Measurements from ENCODE around the gene SLC49A4. TPM values are rescaled to one million over a fixed set of nuclear protein-coding genes. Genes with fewer than 3 reads are reported as not detected.

Gene SLC49A4
- total and polyA plus RNA-seq, 5 donors = 13.4 to 26.8 (median 20.2) TPM

GRCh38 chr3:122890077-122890719 is 95.3 kb downstream of the SLC49A4 start:
- intact Hi-C loops (cut with DNase I) = no loop called here
- DNase-seq = peak; percentile 69 to 85 (median 80)
- H3K4me3 ChIP-seq (ENCODE audit: low read length) = no peak overlapping the region
- no peaks in the 10 kb centered on the region for H3K9me3 ChIP-seq (ENCODE audit: control insufficient read depth, low read length)
- peaks cover 3% of the 10 kb centered on the region for H3K4me1 ChIP-seq (ENCODE audit: control insufficient read depth, insufficient read depth, low read length)
- ATAC-seq = peak; percentile 88 to 93
- 15% methylated on average over 6 of the region's 6 CpGs for WGBS
- no peaks in the 10 kb centered on the region for H3K27me3 ChIP-seq (ENCODE audit: control insufficient read depth, insufficient read depth)
- no peak overlapping the region for H3K27ac ChIP-seq (ENCODE audit: low read length)

GRCh38 chr3:122890720-122891220 is 95.9 kb downstream of the SLC49A4 start:
- Histone ChIP-seq H3K4me1 (ENCODE audit: control insufficient read depth, insufficient read depth, low read length) (peaks cover 3% of the 10 kb centered on the region), H3K27me3 (ENCODE audit: control insufficient read depth, insufficient read depth) (no peaks in the 10 kb centered on the region), H3K4me3 (ENCODE audit: low read length) (no peak overlapping the region), H3K27ac (ENCODE audit: low read length) (no peak overlapping the region), H3K9me3 (ENCODE audit: control insufficient read depth, low read length) (no peaks in the 10 kb centered on the region)
- intact Hi-C loops (cut with DNase I) = no loop called here
- no peak for DNase-seq
- WGBS = 73% methylated on average over 4 of the region's 4 CpGs
- no peak for ATAC-seq

- no peak overlapping the region for H3K27ac ChIP-seq (ENCODE audit: low read length)
- DNase-seq = no peak
Measured at GRCh38 chr3:122892118-122892960, 97.5 kb downstream of the SLC49A4 start.

GRCh38 chr3:122893282-122893681 is 98.4 kb downstream of the SLC49A4 start:
- no peak overlapping the region for H3K27ac ChIP-seq (ENCODE audit: low read length)
- DNase-seq = no peak
- H3K9me3 ChIP-seq (ENCODE audit: control insufficient read depth, low read length) = no peaks in the 10 kb centered on the region
- H3K4me3 ChIP-seq (ENCODE audit: low read length) = no peak overlapping the region
- no peaks in the 10 kb centered on the region for H3K27me3 ChIP-seq (ENCODE audit: control insufficient read depth, insufficient read depth)
- peaks cover 3% of the 10 kb centered on the region for H3K4me1 ChIP-seq (ENCODE audit: control insufficient read depth, insufficient read depth, low read length)
- intact Hi-C loops (cut with DNase I) = no loop called here
- WGBS = 88% methylated on average over 8 of the region's 8 CpGs
- no peak for ATAC-seq

More at GRCh38 chr3:122892118-122892960, 97.5 kb downstream of the SLC49A4 start:
- Histone ChIP-seq H3K4me3 (ENCODE audit: low read length) (no peak overlapping the region), H3K27me3 (ENCODE audit: control insufficient read depth, insufficient read depth) (no peaks in the 10 kb centered on the region), H3K4me1 (ENCODE audit: control insufficient read depth, insufficient read depth, low read length) (peaks cover 3% of the 10 kb centered on the region), H3K9me3 (ENCODE audit: control insufficient read depth, low read length) (no peaks in the 10 kb centered on the region)
- no peak for ATAC-seq
- WGBS = 93% methylated on average over 21 of the region's 21 CpGs
- intact Hi-C loops (cut with DNase I) = no loop called here

GRCh38 chr3:122893754-122894668 is 99.1 kb downstream of the SLC49A4 start:
- intact Hi-C loops (cut with DNase I) = no loop called here
- DNase-seq (no peak), ATAC-seq (peak; percentile 67 to 77)
- Histone ChIP-seq H3K27ac (ENCODE audit: low read length) (no peak overlapping the region), H3K27me3 (ENCODE audit: control insufficient read depth, insufficient read depth) (no peaks in the 10 kb centered on the region), H3K4me3 (ENCODE audit: low read length) (no peak overlapping the region), H3K9me3 (ENCODE audit: control insufficient read depth, low read length) (no peaks in the 10 kb centered on the region), H3K4me1 (ENCODE audit: control insufficient read depth, insufficient read depth, low read length) (peaks cover 3% of the 10 kb centered on the region)
- 61% methylated on average over 17 of the region's 17 CpGs for WGBS

- Histone ChIP-seq H3K9me3 (ENCODE audit: control insufficient read depth, low read length) (no peaks in the 10 kb centered on the region), H3K27ac (ENCODE audit: low read length) (no peak overlapping the region), H3K4me1 (ENCODE audit: control insufficient read depth, insufficient read depth, low read length) (peaks cover 3% of the 10 kb centered on the region), H3K27me3 (ENCODE audit: control insufficient read depth, insufficient read depth) (no peaks in the 10 kb centered on the region), H3K4me3 (ENCODE audit: low read length) (no peak overlapping the region)
- intact Hi-C loops (cut with DNase I) = no loop called here
- DNase-seq (no peak), ATAC-seq (no peak)
- 34% methylated on average over 4 of the region's 4 CpGs for WGBS
Measured at GRCh38 chr3:122898298-122898697, 103.4 kb downstream of the SLC49A4 start.

- H3K27ac ChIP-seq (ENCODE audit: low read length) = no peak overlapping the region
- H3K4me1 ChIP-seq (ENCODE audit: control insufficient read depth, insufficient read depth, low read length) = no peaks in the 10 kb centered on the region
- H3K9me3 ChIP-seq (ENCODE audit: control insufficient read depth, low read length) = no peaks in the 10 kb centered on the region
- no peak for DNase-seq
- H3K27me3 ChIP-seq (ENCODE audit: control insufficient read depth, insufficient read depth) = no peaks in the 10 kb centered on the region
- H3K4me3 ChIP-seq (ENCODE audit: low read length) = no peak overlapping the region
- no peak for ATAC-seq
- WGBS = 78% methylated on average over 2 of the region's 2 CpGs
- intact Hi-C loops (cut with DNase I) = no loop called here
Measured at GRCh38 chr3:122902326-122902725, 107.5 kb downstream of the SLC49A4 start.

GRCh38 chr3:122903171-122903570 is 108.3 kb downstream of the SLC49A4 start:
- ATAC-seq (no peak), DNase-seq (no peak)
- no peak overlapping the region for H3K4me3 ChIP-seq (ENCODE audit: low read length)
- no peaks in the 10 kb centered on the region for H3K4me1 ChIP-seq (ENCODE audit: control insufficient read depth, insufficient read depth, low read length)
- intact Hi-C loops (cut with DNase I) = no loop called here
- WGBS = 64% methylated on average over 4 of the region's 4 CpGs
- H3K27ac ChIP-seq (ENCODE audit: low read length) = no peak overlapping the region
- no peaks in the 10 kb centered on the region for H3K27me3 ChIP-seq (ENCODE audit: control insufficient read depth, insufficient read depth)
- no peaks in the 10 kb centered on the region for H3K9me3 ChIP-seq (ENCODE audit: control insufficient read depth, low read length)

GRCh38 chr3:122907471-122907870 is 112.6 kb downstream of the SLC49A4 start:
- DNase-seq (no peak), ATAC-seq (no peak)
- Histone ChIP-seq H3K4me1 (ENCODE audit: control insufficient read depth, insufficient read depth, low read length) (no peaks in the 10 kb centered on the region), H3K9me3 (ENCODE audit: control insufficient read depth, low read length) (no peaks in the 10 kb centered on the region), H3K4me3 (ENCODE audit: low read length) (no peak overlapping the region), H3K27ac (ENCODE audit: low read length) (no peak overlapping the region), H3K27me3 (ENCODE audit: control insufficient read depth, insufficient read depth) (no peaks in the 10 kb centered on the region)
- WGBS = 90% methylated on average over 4 of the region's 4 CpGs
- intact Hi-C loops (cut with DNase I) = no loop called here

GRCh38 chr3:122908251-122908650 is 113.4 kb downstream of the SLC49A4 start:
- DNase-seq = no peak
- ATAC-seq = no peak
- Histone ChIP-seq H3K9me3 (ENCODE audit: control insufficient read depth, low read length) (no peaks in the 10 kb centered on the region), H3K4me3 (ENCODE audit: low read length) (no peak overlapping the region), H3K4me1 (ENCODE audit: control insufficient read depth, insufficient read depth, low read length) (no peaks in the 10 kb centered on the region), H3K27me3 (ENCODE audit: control insufficient read depth, insufficient read depth) (no peaks in the 10 kb centered on the region), H3K27ac (ENCODE audit: low read length) (no peak overlapping the region)
- WGBS = 91% methylated on average over 3 of the region's 3 CpGs
- intact Hi-C loops (cut with DNase I) = no loop called here

Data from right cardiac atrium (tissue), 5 donors.